HCT116 (cell line): ENCODE data around the gene GNMT. TPM values are rescaled to one million over a fixed set of nuclear protein-coding genes. Genes with fewer than 3 reads are reported as not detected.
A peak's percentile ranks its signal among the peaks of the same experiment; 100 is the strongest.

Experiments used
- ATAC-seq: fragments of 200-7000 bp; cut with Tn5 transposase; 2 replicates; pipeline ENCODE4 v1.9.1; 2020; ENCODE audit warnings: mild to moderate bottlenecking, moderate library complexity
- BruUV-seq: library from RNA; stranded (reverse); fragments of 400-500 nt; replicated peaks from 2 replicates; lab custom pipeline; 2021; lab: Mats Ljungman, UMichigan
- CTCF ChIA-PET: fragments of 300-600 bp; sonication (Branson Sonifier 250); formaldehyde crosslinking; loops from one replicate; lab custom pipeline; 2021; ENCODE audit warnings: antibody characterized with exemption; lab: Charles Lee
- POLR2A ChIA-PET: fragments of 300-600, 350-600 bp; sonication (Branson Sonifier 250); formaldehyde crosslinking; loops from one replicate; lab custom pipeline; 2021; ENCODE audit warnings: antibody characterized with exemption; lab: Charles Lee
- RAD21 ChIA-PET, 2 experiments: fragments of 300-600 bp; sonication (Branson Sonifier 250); formaldehyde crosslinking; loops; one replicate each; lab custom pipeline; 2023; ENCODE audit warnings: low total read pairs in 2 of 2; ENCODE audit not compliant: uncharacterized antibody in 2 of 2, unreplicated experiment in 2 of 2, low non-redundant PET in 1 of 2; lab: Charles Lee
- DNase-seq: peaks from one replicate; pipeline ENCODE4 v3.0.0-alpha.2; 2010; ENCODE audit warnings: low read depth, low spot score
- H2AFZ ChIP-seq: fragments of 200-600 bp; shearing (Covaris generic), sonication (generic); 2 replicates; pipeline ENCODE4 v1.6.1; 2017; ENCODE audit warnings: low read depth, mixed run types, mixed read lengths, antibody characterized with exemption, low read length; ENCODE audit not compliant: poor library complexity, severe bottlenecking
- H3K27ac ChIP-seq: 2 replicates; pipeline ENCODE4 v1.5.1; 2012; ENCODE audit warnings: low read depth, low read length
- H3K27me3 ChIP-seq: fragments of 200-600 bp; sonication (generic); 2 replicates; pipeline ENCODE4 v1.6.1; 2016; ENCODE audit warnings: mixed run types, low read length, mixed read lengths; ENCODE audit not compliant: insufficient read depth
- H3K36me3 ChIP-seq, 2 experiments: fragments of 200-500 bp in 1 of 2; fragments of 200-600 bp in 1 of 2; sonication (Bioruptor generic) in 1 of 2; sonication (generic) in 1 of 2; 2 replicates each; pipeline versions ENCODE4 v1.5.1 to v1.6.1; 2014 to 2016; ENCODE audit warnings: low read length in 2 of 2, inconsistent platforms in 1 of 2, mixed read lengths in 1 of 2, mixed run types in 1 of 2; ENCODE audit not compliant: insufficient read depth in 2 of 2, control insufficient read depth in 1 of 2
- H3K4me1 ChIP-seq, 2 experiments: fragments of 200-600 bp in 1 of 2; sonication (generic) in 1 of 2; 2 replicates each; pipeline versions ENCODE4 v1.5.1 to v1.6.1; 2012 to 2017; ENCODE audit warnings: low read length in 2 of 2, inconsistent platforms in 1 of 2, mild to moderate bottlenecking in 1 of 2, mixed read lengths in 1 of 2, mixed run types in 1 of 2, moderate library complexity in 1 of 2; ENCODE audit not compliant: insufficient read depth in 2 of 2, control insufficient read depth in 1 of 2
- H3K4me2 ChIP-seq: fragments of 200-600 bp; sonication (generic); 2 replicates; pipeline ENCODE4 v1.6.1; 2017; ENCODE audit warnings: mixed run types, low read length, mixed read lengths
- H3K4me3 ChIP-seq, 2 experiments: fragments of 200-600 bp in 1 of 2; sonication (generic) in 1 of 2; replicated peaks in 1 of 2; 2 replicates each; pipeline ENCODE4 v1.5.1; 2011 to 2016; ENCODE audit warnings: low read length in 2 of 2, control low read depth in 1 of 2, low read depth in 1 of 2, mild to moderate bottlenecking in 1 of 2, mixed read lengths in 1 of 2, mixed run types in 1 of 2
- H3K79me2 ChIP-seq: fragments of 200-600 bp; sonication (generic); 2 replicates; pipeline ENCODE4 v1.6.1; 2017; ENCODE audit warnings: mild to moderate bottlenecking, mixed run types, low read length, moderate library complexity, mixed read lengths; ENCODE audit not compliant: insufficient read depth
- H3K9ac ChIP-seq: fragments of 200-600 bp; sonication (generic); 2 replicates; pipeline ENCODE4 v1.6.1; 2016; ENCODE audit warnings: low read length, mixed read lengths
- H3K9me2 ChIP-seq: fragments of 200-600 bp; sonication (generic), shearing (Covaris generic); 2 replicates; pipeline ENCODE4 v1.6.1; 2017; ENCODE audit warnings: mixed run types, mild to moderate bottlenecking, moderate library complexity; ENCODE audit not compliant: insufficient read depth
- H3K9me3 ChIP-seq, 2 experiments: fragments of 200-500 bp in 1 of 2; fragments of 200-600 bp in 1 of 2; sonication (Bioruptor generic) in 1 of 2; sonication (generic) in 1 of 2; 2 replicates each; pipeline ENCODE4 v1.6.1; 2014 to 2017; ENCODE audit warnings: low read length in 2 of 2, mixed read lengths in 2 of 2, inconsistent platforms in 1 of 2, low read depth in 1 of 2, mild to moderate bottlenecking in 1 of 2, mixed run types in 1 of 2, moderate library complexity in 1 of 2; ENCODE audit not compliant: control insufficient read depth in 1 of 2, insufficient read depth in 1 of 2
- H4K20me1 ChIP-seq: fragments of 200-600 bp; sonication (generic), shearing (Covaris generic); 2 replicates; pipeline ENCODE4 v1.6.1; 2017; ENCODE audit warnings: mixed run types, mild to moderate bottlenecking, moderate library complexity; ENCODE audit not compliant: insufficient read depth
- CBX3 ChIP-seq: IDR thresholded peaks from 2 replicates; pipeline ENCODE4 v1.6.1; 2012; ENCODE audit warnings: low read depth
- CEBPB ChIP-seq: IDR thresholded peaks from 2 replicates; pipeline ENCODE4 v1.6.1; 2012; ENCODE audit warnings: low read depth
- EZH2 ChIP-seq: fragments of 200-600 bp; sonication (generic); IDR thresholded peaks from 2 replicates; pipeline ENCODE4 v1.6.1; 2017; ENCODE audit warnings: antibody characterized with exemption, mixed run types
- EZH2phosphoT487 ChIP-seq: fragments of 200-600 bp; IDR thresholded peaks from 2 replicates; pipeline ENCODE4 v1.6.1; 2018; ENCODE audit warnings: antibody characterized with exemption, borderline replicate concordance
- FOSL1 ChIP-seq: IDR thresholded peaks from 2 replicates; pipeline ENCODE4 v1.6.1; 2012; ENCODE audit warnings: low read depth
- JUND ChIP-seq: IDR thresholded peaks from 2 replicates; pipeline ENCODE4 v1.6.1; 2012
- MAX ChIP-seq: IDR thresholded peaks from 2 replicates; pipeline ENCODE4 v1.6.1; 2012
- POLR2AphosphoS5 ChIP-seq: IDR thresholded peaks from 2 replicates; pipeline ENCODE4 v1.6.1; 2011; ENCODE audit warnings: mild to moderate bottlenecking, low read depth, low read length, moderate library complexity
- RAD21 ChIP-seq: IDR thresholded peaks from 2 replicates; pipeline ENCODE4 v1.6.1; 2012; ENCODE audit warnings: low read depth, mild to moderate bottlenecking
- SIN3A ChIP-seq: IDR thresholded peaks from 2 replicates; pipeline ENCODE4 v1.6.1; 2012; ENCODE audit warnings: low read depth
- SP1 ChIP-seq: IDR thresholded peaks from 2 replicates; pipeline ENCODE4 v1.6.1; 2012; ENCODE audit warnings: low read depth
- TCF7L2 ChIP-seq: IDR thresholded peaks from 2 replicates; pipeline ENCODE4 v1.7.0; 2011; ENCODE audit warnings: borderline replicate concordance, inconsistent platforms; ENCODE audit not compliant: insufficient read depth, insufficient read length; ENCODE audit errors: extremely low read depth
- ZFX ChIP-seq: fragments of 450-650 bp; IDR thresholded peaks from 2 replicates; pipeline ENCODE4 v1.6.1; 2017
- ZNF274 ChIP-seq: fragments of 200-500 bp; sonication (Bioruptor generic); IDR thresholded peaks from 2 replicates; pipeline ENCODE4 v1.6.1; 2014; ENCODE audit warnings: mild to moderate bottlenecking, low read depth, low read length, inconsistent platforms
- intact Hi-C: fragments of 100-400 bp; cut with micrococcal nuclease; formaldehyde crosslinking; loops from 2 replicates; pipeline ENCODE4 v1.10.0; 2022
- total RNA-seq: library from RNA; stranded (reverse); gene quantifications from one replicate; pipeline ENCODE4 v1.2.1, GENCODE V29; 2021; ENCODE audit not compliant: unreplicated experiment
- TF ChIP-seq, protein P1 (sequence below): IDR thresholded peaks from 2 replicates; pipeline ENCODE4 v1.6.1; 2012; ENCODE audit warnings: low read depth
- TF ChIP-seq, protein P2 (sequence below), 3 experiments: fragments of 200-600 bp in 1 of 3; sonication (generic) in 1 of 3; IDR thresholded peaks in 2 of 3; conservative IDR thresholded peaks in 1 of 3; 2 replicates each; pipeline ENCODE4 v1.5.1; 2012 to 2017; ENCODE audit warnings: low read depth in 2 of 3, low read length in 2 of 3, antibody characterized with exemption in 1 of 3, borderline replicate concordance in 1 of 3, control low read depth in 1 of 3, mild to moderate bottlenecking in 1 of 3, mixed read lengths in 1 of 3, mixed run types in 1 of 3, moderate library complexity in 1 of 3; ENCODE audit not compliant: insufficient read depth in 1 of 3

The GNMT gene
- total RNA-seq, 1 experiment from 2014 or later = 0.57 TPM

- no peak for TF ChIP-seq CEBPB
- TF ChIP-seq ZNF274 = no peak
- no peak for TF ChIP-seq JUND
- TF ChIP-seq ZFX = no peak
- H4K20me1 ChIP-seq = no peaks in the 10 kb centered on the region
- no peaks in the 10 kb centered on the region for H3K36me3 ChIP-seq
- H3K27ac ChIP-seq = no peak overlapping the region
- H2AFZ ChIP-seq = no peak overlapping the region
- DNase-seq (no peak), ATAC-seq (no peak; the same call in 1 of the 2 replicates)
- H3K9me2 ChIP-seq = no peaks in the 10 kb centered on the region
- H3K27me3 ChIP-seq = no peaks in the 10 kb centered on the region
- POLR2A ChIA-PET = no interaction called here
- H3K9me3 ChIP-seq = no peaks in the 10 kb centered on the region
- CTCF ChIA-PET = interaction anchor here (1.4 kb wide), 1 partner anchor 11 kb away, joined by 3 read pairs; no protein-coding TSS in a partner anchor
- peak overlapping the region; percentile 51; the same call in 1 of the 2 replicates for H3K9ac ChIP-seq
- BruUV-seq = no TSS peak
- H3K4me3 ChIP-seq = peak overlapping the region; percentile 50 to 65
- peaks cover 10 to 17% of the 10 kb centered on the region in 2 experiments for H3K4me1 ChIP-seq
- H3K4me2 ChIP-seq = peak overlapping the region; percentile 99
- no peaks in the 10 kb centered on the region for H3K79me2 ChIP-seq
- intact Hi-C loops = loop anchor here (5.0 kb wide), 1 partner anchor 182 kb away; no protein-coding TSS in a partner anchor
- RAD21 ChIA-PET = no interaction called here
Observed at GRCh38 chr6:42959917-42960242, 674 bp upstream of the GNMT start.

DNA sequence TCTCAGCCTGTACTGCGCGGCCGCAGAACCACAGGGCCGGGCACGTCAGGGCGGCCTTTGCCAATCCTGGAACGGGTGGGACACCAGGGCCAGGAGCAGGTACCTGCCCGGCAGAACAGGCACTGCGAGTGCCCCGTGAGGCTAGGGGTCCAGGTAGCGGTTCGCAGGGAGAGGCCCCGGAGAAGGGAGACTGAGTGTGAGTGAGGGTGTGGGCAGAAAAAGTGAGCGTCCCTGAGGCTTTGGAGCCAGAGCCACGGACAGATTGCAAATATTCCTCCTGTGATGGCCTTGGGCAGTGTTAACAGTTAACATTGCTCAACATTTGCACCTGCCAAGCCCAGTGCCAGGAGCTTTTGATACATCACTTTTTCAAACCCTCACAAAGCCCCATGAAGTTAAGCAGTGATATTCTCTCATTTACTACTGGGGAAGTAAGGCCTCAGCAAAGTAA is 491 bp downstream of the GNMT start:
- Histone ChIP-seq H3K4me2 (peak overlapping the region; percentile 99), H4K20me1 (no peaks in the 10 kb centered on the region), H3K36me3 (no peaks in the 10 kb centered on the region; a peak in 1 of 4 replicates), H3K9me2 (no peaks in the 10 kb centered on the region), H3K9ac (peak overlapping the region; percentile 51; the same call in 1 of the 2 replicates), H3K9me3 (no peaks in the 10 kb centered on the region), H3K27me3 (no peaks in the 10 kb centered on the region), H2AFZ (no peak overlapping the region), H3K4me3 (peak overlapping the region in 1 of 2 experiments; percentile 65; a peak in 2 of 4 replicates), H3K27ac (no peak overlapping the region; the same call in 1 of the 2 replicates), H3K79me2 (no peaks in the 10 kb centered on the region), H3K4me1 (peaks cover 10 to 17% of the 10 kb centered on the region in 2 experiments)
- BruUV-seq = no TSS peak
- intact Hi-C loops = loop anchor here (5.0 kb wide), 1 partner anchor 181 kb away; no protein-coding TSS in a partner anchor
- ATAC-seq = no peak
- TF ChIP-seq FOSL1 (no peak), SP1 (no peak), ZFX (no peak), RAD21 (no peak), MAX (no peak), CBX3 (no peak), EZH2 (no peak), POLR2AphosphoS5 (no peak), TCF7L2 (no peak), SIN3A (no peak), EZH2phosphoT487 (no peak)
- TF ChIP-seq, protein P1, sequence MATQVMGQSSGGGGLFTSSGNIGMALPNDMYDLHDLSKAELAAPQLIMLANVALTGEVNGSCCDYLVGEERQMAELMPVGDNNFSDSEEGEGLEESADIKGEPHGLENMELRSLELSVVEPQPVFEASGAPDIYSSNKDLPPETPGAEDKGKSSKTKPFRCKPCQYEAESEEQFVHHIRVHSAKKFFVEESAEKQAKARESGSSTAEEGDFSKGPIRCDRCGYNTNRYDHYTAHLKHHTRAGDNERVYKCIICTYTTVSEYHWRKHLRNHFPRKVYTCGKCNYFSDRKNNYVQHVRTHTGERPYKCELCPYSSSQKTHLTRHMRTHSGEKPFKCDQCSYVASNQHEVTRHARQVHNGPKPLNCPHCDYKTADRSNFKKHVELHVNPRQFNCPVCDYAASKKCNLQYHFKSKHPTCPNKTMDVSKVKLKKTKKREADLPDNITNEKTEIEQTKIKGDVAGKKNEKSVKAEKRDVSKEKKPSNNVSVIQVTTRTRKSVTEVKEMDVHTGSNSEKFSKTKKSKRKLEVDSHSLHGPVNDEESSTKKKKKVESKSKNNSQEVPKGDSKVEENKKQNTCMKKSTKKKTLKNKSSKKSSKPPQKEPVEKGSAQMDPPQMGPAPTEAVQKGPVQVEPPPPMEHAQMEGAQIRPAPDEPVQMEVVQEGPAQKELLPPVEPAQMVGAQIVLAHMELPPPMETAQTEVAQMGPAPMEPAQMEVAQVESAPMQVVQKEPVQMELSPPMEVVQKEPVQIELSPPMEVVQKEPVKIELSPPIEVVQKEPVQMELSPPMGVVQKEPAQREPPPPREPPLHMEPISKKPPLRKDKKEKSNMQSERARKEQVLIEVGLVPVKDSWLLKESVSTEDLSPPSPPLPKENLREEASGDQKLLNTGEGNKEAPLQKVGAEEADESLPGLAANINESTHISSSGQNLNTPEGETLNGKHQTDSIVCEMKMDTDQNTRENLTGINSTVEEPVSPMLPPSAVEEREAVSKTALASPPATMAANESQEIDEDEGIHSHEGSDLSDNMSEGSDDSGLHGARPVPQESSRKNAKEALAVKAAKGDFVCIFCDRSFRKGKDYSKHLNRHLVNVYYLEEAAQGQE = no peak
- TF ChIP-seq, protein P2, sequence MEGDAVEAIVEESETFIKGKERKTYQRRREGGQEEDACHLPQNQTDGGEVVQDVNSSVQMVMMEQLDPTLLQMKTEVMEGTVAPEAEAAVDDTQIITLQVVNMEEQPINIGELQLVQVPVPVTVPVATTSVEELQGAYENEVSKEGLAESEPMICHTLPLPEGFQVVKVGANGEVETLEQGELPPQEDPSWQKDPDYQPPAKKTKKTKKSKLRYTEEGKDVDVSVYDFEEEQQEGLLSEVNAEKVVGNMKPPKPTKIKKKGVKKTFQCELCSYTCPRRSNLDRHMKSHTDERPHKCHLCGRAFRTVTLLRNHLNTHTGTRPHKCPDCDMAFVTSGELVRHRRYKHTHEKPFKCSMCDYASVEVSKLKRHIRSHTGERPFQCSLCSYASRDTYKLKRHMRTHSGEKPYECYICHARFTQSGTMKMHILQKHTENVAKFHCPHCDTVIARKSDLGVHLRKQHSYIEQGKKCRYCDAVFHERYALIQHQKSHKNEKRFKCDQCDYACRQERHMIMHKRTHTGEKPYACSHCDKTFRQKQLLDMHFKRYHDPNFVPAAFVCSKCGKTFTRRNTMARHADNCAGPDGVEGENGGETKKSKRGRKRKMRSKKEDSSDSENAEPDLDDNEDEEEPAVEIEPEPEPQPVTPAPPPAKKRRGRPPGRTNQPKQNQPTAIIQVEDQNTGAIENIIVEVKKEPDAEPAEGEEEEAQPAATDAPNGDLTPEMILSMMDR (IDR thresholded peaks at IDR 0.05 in 2 of 3, conservative IDR thresholded peaks at IDR 0.05 in 1 of 3; ENCODE audit: borderline replicate concordance in 1 of 3, insufficient read depth in 1 of 3, low read depth in 2 of 3, low read length in 2 of 3) = no peak
- RAD21 ChIA-PET = no interaction called here
- CTCF ChIA-PET = interaction anchor here (1.4 kb wide), 1 partner anchor 10 kb away, joined by 3 read pairs; no protein-coding TSS in a partner anchor
- POLR2A ChIA-PET = no interaction called here
- DNase-seq = no peak
